NCI-H524 treated with DMSO at 0.1 percent for 48 hours (cell line): ENCODE results near the gene SLC2A13.
"Not testable (repeated sequence)": the region's sequence is repeated elsewhere in the genome, so short reads cannot be mapped to it uniquely, and the experiment has no call there.

Source experiments
- DNase-seq: peaks from one replicate; lab custom pipeline; 2025; lab: John Stamatoyannopoulos, UW

SLC2A13 gene

DNA sequence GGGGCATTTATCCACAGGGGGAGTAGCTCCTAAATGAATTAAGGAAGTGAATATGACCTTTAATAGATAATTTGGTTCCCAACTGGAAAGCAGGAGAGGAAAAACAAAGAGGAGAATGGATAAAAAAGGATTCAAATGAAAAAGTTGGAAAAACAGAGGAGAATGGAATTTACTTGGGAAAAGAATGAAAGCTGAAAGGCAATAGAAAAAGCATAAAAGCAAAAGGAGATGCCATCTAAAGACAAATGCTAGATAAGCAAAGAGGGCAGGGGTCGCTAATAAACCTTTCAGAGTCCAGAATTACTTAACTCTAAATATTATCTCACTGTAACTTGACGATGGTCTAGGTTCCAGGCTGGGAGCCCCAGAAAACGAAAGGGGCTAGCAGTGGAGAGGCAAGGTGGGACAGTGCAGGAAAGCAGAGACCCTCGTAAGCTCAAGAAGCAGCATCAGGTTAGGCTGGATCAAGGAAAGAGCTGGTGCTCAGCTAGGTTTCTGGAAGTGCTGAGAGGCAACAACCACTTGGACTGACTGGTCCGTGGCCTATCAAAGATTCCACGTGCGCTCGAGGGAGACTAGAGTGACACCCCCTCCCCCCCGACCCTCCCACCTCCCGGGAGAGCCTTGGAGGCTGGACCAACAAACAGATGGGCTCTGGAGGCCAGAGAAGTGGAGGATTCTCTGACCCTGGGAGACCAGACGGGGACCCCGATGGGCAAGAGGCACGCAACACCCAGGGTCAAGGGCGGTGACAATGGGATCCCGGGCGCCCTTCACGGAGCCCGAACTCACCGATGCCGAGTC is 1.2 kb downstream of the SLC2A13 start:
- DNase-seq, result no peak

DNA sequence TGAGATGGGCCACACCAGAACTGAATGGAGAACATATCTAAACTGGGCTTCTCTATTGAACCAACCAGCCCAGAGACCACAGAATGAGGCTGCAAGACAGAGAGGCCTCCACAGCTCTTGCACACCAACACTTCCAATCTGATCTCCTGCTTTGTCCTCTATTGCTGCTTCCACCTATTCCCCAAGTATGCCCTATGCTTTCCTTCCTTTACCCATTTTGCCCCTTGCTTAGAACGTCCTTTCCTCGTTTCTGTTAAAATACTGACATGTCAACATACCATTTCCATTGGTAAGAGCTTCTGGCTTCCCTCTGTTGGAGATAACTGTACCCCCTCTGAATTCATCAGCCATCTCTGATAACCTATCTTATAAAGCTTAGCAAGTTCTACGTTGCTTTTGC is 2.8 kb downstream of the SLC2A13 start:
- no peak for DNase-seq

DNA sequence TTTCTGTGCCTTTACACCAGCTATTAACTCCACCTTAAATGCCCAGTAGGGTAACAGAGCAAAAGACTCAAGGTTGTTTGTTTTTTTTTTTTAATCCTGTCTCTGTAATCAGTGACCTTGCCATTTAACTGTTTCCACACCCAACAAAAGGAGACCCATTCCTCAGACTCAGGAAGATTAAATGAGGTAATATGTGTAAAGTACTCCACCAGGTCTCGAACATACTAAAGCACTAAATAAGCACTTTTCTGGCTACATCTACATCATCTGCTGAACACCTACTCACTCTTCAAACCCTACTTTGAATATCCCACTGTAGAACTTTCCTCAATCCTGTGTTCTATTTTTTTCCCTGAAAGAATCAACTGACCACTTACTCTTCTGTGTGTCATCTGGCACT is 4.1 kb downstream of the SLC2A13 start:
- DNase-seq, result no peak

DNA sequence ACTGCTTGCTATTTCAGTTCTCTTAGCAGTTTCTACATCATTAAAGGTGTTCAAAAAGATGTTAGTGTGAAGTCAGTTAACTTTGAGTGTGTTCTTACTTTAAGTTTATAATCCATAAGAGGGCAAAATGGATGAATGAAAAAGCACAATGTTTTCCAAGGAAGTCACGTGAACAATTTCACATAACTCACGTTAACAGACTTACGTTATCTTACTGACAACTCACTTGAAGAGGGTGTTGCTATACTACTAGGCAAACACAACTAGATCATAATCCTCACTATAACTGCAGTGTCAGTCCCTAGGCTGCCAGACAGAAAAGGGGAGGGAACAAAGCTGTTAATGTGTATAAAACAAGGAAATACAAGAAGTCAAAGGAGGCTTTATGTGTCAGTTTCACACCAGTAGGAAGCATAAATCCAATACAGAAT is 6.4 kb downstream of the SLC2A13 start:
- DNase-seq, result no peak

DNA sequence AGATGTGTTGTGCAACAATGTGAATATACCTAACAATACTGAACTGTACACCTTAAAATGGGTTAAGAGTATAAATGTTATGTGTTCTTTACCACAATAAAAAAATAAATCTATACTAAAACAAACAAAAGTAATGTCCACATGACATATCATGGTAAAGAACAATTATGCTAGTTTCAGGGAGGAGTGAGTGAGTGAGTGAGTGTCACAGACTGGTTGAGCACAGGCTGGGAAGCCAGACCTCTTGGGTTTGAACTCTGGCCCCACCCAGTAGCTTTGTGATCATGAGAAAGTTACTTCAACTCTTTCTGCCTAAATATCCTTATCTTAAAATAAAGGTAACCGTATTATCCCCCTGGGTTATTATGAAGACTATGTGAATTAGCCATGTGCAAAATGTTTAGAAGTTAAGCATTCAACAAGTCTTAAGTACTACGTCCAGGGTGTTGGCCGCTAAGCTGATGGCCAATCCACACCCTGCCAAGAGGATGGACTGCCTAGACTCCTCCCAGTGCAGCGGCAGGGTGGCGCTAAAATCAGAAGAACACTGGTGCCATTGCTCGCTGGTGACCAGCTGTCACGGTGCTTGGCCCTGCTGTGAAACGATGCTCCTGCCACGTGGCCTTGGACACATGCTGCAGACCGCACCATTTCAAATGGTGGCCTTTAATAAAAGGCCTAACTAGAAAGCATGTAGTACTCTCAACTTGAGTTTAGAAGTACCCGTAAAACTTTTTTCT is 7.3 kb downstream of the SLC2A13 start:
- no peak for DNase-seq

DNA sequence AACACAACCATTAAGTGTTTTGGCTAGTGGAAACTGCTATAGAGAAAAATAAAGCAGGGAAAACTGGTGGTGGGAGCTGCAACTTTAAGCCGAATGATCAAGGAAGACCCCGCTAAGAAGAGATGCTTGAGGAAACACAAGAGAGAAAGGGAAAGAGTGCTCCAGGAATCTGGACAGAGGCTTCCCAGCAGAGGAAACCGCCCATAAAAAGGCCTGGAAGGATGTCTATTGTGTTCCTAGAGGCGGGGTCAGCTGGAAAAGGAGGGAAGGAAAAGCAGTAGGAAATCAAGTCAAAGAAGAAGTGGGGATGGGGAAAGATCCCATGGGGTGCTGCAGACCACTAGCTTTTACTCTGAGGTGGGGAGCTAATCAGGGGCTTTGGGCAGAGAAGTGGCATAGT is 12.4 kb downstream of the SLC2A13 start:
- no peak for DNase-seq

DNA sequence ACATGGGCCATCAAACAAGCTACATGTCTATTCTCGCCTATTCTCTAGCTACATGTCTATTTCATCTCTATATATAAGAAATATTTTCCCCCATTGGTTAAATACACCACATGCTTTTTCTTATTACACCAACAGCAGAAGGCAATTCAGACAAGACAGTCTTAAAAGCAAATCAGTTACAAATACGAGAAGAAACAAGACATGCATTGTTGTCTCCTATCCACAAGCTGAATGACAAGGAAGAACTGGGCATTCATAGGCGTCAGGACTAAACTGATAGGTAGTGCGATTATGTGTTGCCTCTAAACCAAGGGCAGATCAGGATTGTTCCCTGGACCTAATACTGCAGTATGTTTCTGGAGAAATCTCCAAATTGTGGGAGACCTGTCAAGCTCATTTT is 19.4 kb downstream of the SLC2A13 start:
- no peak for DNase-seq

DNA sequence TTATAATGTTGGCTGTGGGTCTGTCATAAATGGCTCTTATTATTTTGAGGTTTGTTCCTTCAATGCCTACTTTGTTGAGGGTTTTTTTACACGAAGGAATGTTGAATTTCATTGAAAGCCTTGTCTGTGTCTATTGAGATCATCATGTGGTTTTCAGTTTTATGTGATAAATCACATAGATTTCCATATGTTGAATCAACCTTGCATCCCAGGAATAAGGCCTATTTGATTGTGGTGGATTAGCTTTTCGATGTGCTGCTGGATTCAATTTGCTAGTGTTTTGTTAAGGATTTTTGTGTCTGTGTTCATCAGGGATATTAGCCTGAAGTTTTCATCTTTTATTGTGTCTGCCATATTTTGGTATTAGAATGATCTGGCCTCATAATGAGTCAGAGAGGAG is 27.6 kb downstream of the SLC2A13 start:
- DNase-seq, result no peak

DNA sequence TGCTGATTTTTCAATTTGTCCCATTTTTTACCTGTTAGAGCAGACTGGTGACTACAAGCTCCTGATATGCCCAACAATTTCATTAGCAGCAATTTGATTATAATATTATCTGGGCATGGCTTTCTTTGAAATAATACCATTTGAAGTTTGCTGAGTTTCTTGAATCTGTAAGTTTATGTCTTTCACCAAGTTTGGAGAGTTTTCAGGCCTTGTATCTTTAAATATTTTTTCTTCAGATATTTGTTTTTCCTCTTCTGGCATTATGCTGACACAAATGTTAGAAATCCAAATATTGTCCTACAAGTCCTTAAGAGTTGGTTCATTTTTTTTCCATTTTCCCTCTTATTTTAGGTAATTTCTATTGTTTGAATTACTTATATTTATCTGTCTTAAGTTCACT is 30.4 kb downstream of the SLC2A13 start:
- no peak for DNase-seq

DNA sequence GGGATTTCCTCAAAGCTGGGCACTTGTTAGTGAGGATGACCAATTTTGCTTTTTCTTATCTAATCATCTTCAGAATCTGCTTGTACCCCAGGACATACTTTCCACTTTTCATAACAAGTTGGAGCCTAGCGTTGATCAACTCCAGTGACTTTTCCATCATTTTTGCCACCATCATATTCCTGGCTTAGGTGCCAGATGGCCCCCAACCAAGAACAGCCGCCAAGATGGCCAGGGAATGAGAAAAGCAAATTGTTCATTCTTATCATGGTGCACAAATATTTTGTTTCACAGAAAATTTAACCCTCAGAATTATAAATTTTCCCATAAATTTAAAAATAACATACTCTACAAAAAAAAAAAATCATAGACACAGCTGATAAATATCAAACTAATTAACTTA is 37.5 kb downstream of the SLC2A13 start:
- DNase-seq, result no peak

DNA sequence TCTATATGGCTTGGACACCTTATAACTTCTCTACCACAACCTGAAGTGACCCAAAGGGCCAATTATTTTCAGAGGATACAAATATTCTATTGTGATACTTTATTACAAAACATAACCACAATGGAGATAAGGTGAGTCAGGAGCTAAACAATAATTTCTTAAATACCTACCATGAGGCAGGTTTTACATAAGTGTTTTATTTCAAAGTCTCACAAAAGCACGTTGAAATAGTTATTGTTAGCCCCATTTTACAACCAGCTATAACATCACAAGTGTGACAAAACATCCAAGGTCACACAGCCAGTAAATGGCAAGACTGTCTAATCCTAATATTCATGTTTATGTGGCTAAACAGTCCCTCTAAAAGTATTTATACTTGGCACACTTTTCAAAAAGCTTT is 40.2 kb downstream of the SLC2A13 start:
- DNase-seq, result no peak

DNA sequence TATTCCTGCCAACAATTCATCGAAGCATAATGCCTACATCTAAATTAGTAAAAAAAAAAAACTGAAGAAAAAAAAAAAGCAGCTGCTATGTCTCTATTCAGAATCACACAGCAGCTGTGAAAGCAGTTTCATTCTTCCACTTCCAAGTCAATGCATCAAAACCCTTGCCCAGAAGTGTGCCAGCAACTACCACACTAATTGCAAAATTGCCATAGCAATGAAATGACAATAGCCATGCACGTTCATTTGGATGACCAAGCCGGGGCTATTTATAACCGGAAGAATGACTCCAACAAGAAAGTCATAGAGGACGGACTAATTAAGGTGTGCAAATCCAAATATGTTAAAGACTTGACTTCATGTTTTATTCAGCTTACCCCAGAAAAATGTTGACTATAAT is 42.5 kb downstream of the SLC2A13 start:
- DNase-seq, result no peak

DNA sequence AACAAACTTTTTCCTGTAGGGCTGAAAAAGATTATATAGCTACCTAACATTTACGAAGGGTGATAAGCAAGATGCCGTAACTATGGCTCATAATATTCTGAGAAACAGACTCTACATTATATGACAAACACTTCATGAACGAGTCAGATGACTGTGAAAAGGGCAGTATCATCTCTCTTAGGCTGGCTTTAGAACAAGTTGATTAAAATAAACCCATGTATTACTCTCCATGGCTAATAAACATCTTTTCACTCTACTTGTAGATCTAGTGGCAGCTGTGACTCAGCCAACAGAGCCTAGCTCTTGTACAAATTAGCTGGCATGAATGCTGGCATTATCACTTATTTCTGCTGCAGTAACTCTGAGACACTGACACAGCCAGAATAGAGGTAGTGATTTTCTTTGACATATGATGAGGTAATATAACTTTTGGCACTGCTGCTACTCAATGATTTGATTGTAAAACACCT is 47.1 kb downstream of the SLC2A13 start:
- no peak for DNase-seq

DNA sequence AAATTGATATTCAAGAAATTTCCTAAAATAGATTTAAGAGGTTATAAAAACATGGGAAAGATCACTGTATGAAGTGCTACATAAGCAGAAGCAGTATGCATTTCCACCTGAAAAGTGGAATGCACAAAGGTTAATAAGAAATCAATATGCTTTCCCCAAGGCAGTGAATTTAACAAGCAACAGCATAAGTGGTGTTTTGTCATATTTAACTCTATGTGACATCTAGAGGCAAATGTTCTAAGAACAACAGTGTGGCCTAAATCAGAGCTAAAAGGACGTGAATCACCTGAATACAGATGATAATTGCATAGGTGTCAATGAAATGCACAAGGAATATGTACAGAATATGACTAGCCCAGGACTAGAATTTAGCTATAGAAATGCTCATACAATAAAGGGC is 49.5 kb downstream of the SLC2A13 start:
- DNase-seq, result no peak

DNA sequence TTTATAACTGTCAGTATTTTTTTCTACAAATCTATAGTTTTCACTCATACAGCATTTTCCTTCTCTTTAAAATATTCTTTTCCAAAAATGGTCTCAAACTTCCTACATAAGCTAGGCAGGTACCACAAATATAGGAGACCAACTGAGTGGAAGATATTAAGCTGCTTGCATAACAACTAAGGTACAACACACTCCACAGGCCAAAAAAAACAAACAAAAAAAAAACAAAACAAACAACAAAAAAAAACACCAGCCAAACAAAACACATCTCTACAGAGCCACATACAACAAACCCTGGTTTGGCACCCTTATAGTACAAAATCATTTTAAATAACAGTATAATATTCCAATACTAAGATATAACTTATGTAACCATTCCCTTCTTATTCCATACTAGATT is 50.1 kb downstream of the SLC2A13 start:
- DNase-seq, result no peak

DNA sequence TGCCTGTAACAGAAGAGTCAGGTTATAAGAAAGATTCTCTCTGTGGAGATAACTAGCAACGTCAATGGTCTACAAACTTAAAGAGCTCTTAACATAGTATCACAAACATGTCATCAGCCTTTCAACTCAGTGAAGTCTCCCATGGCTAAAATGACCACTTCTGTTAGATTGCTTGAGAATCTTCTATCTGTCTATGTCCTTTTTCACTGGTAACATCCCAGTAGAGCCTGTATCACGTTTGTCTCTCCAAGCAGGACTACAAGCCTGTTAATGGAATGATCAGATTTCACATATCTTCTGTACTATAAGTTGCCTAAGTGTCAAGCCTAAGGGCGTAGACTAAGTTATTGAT is 50.7 kb downstream of the SLC2A13 start:
- no peak for DNase-seq

DNA sequence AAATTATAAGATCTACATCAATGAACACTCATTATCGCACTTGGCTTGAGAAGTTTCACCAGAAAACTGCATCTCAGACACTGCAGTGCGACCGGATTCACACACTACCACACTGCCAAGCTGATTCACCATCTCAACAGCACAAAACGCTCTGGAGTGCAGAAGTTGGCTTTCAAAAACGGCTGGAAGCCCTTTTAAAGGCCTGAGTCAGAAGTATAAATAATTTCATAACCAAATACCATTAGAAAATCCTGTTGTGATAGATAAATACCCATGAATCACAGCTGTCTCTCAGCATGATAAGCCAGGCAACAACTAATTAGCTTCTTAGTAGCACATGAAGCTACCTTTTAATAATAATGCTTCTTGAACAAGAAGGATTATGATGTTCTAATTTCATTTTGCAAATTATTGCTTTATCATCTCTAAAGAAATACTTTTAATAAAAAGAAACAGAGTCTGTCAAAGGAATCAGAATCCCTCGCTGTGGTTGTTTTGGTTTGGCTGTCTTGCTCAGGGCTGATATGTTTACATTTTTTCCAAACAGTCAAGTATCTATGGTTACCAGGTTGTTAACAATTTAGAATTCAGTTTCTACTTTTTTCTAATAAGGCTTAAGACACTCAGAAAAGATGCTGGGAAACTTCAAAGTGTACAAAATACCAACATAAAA is 51.2 kb downstream of the SLC2A13 start:
- DNase-seq, result no peak

DNA sequence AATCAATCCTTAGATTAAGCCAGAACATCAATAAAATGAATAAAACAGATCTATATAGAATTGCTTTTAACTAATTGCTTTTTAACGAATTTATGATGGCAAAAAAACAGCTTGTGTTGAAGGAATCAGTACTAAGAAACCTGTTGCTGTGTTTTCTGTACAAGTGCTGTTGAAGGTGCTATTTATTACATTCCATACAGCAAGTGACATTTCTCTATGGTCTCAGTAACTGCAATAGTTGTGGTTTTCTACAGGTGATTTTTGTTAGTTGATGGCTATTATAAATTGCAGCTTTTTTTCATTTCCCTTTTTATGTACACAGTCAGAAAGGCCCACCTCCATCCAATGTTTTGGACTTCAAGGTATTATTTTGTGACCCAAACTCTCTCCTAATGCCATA is 56.6 kb downstream of the SLC2A13 start:
- no peak for DNase-seq

DNA sequence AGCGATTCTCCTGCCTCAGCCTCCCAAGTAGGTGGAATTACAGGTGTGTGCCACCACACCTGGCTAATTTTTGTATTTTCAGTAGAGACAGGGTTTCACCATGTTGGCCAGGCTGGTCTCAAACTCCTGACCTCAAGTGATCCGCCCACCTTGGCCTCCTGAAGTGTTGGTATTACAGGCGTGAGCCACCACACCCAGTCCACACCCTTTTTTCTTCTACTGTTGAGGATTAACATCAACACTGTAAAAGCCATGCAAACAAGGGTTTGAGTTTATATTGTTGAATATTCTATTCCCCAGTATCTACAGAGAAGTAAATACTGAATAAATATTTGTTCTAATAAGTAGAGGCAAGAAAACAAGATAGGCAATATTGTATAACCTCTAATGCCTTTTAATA is 58.9 kb downstream of the SLC2A13 start:
- not testable (repeated sequence) for DNase-seq

DNA sequence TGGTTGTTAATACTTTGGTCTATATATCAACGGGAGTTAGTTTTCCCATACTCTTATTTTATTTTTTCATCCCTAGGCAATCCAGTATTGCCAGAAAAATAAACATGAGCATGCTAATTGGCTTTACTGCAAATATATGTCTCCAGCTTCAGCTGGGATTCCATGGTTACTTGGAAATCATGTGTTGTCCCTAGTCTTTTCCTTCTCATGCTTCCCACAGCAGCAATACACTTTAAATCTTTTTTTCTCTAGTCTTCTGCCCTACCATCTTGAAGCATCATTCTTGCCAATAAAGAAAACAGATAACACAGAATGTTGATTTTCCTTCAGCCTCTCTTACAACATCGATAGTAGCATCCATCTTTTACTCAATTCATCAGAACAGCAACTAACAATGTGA is 60.2 kb downstream of the SLC2A13 start:
- no peak for DNase-seq

DNA sequence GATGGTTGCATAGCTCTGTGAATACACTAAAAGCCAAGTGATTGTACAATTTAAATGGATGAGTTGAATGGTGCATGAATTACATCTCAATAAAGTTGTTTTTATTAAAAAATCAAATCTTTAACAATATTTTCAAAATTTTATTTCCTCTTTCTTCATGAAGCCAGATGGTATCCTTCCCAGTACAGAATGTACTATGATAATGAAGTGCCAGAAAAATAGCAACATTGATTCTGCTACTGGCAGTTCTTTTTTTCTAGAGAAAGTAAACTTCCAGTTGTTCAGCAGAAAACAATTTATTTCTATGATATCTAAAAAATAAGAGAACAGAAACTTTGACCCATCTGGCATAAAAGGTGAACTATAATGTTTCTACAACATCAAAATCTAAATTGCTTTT is 61.5 kb downstream of the SLC2A13 start:
- no peak for DNase-seq

DNA sequence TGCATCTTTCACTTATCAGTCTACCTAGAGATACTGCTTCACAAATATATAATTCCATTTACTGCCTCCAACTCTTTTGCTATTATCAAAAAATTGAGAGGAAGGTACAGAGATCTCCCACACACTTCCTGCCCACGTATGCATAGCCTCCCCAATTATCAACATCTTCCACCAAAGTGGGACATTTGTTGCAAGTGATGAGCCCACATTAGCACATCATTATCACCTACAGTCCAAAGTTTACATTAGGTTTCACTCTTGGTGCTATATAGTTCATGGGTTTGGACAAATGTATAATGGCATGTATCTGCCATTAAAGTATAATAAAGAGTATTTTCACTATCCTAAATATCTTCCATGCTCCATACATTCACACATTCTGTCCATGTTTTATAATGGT is 66.3 kb downstream of the SLC2A13 start:
- DNase-seq, result no peak

DNA sequence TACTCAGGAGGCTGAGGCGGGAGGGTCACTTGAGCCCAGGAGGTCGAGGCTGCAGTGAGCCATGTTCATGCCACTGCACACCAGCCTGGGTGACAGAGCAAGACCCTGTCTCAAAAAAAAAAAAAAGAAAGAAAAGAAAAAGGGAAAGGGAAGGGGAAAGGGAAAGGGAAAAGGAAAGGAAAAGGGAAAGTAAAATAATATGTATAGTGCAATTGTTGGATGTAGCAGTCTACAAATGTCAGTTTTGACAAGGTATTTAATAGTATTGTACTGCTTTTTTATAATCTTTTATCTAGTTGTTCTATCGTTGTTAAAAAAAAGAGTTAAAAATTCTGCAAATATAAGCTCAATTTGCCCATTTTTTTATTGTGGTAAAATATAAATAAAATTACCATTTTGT is 67.3 kb downstream of the SLC2A13 start:
- DNase-seq, result no peak
